Measurements from ENCODE around the gene RANBP3. TPM values are rescaled to one million over a fixed set of nuclear protein-coding genes. Genes with fewer than 3 reads are reported as not detected.
A peak's percentile ranks its signal among the peaks of the same experiment; 100 is the strongest.

The RANBP3 gene
- polyA plus RNA-seq, 1 of the 3 experiments (the other 2 are of a cell fraction), result 84.0 TPM

DNA sequence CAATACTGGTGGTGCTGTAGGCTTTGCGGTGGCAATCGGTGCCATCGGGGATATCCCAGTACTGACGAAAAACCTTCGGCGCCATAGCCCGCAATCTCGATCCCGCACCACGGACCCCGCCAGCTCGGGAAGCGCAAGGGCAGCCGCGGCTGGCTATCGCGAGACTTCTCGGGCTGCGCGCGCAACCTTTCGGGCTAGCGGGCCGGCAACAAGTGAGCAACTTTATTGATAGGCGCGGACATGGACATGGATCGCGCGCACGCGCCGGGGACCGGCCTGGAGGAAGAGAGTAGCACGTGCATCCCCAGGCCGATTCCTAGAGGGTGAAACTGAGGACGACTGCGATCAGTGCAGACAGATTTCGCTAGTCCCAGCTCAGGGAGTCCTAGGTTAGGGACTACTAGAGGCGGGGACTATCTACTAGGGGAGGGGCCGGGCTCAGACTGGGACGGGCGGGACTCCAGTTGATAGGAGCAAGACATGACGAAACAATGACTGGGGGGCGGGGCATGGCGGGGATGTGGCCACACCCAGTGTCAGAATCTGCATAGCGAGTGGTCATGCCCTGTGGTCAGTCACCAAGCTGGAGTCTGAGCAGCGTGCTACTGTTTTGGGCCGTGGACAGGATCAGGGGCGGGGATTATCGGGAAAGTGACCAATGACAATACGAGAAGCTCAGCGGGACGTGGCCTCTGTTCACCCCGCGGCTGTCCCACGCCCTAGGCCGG lies 74.2 kb downstream of the RANBP3 start, which contains the start of gene NDUFA11 (continued):
- TF ChIP-seq, protein P1, sequence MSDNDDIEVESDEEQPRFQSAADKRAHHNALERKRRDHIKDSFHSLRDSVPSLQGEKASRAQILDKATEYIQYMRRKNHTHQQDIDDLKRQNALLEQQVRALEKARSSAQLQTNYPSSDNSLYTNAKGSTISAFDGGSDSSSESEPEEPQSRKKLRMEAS (IDR thresholded peaks at IDR 0.05; ENCODE audit: low read depth), result peak; percentile 94
- TF ChIP-seq SMC3 (IDR thresholded peaks at IDR 0.05; ENCODE audit: low read depth, low read length) (no peak), NRF1 (IDR thresholded peaks at IDR 0.05; ENCODE audit: low read depth, low read length) (peak; percentile 84)

DNA sequence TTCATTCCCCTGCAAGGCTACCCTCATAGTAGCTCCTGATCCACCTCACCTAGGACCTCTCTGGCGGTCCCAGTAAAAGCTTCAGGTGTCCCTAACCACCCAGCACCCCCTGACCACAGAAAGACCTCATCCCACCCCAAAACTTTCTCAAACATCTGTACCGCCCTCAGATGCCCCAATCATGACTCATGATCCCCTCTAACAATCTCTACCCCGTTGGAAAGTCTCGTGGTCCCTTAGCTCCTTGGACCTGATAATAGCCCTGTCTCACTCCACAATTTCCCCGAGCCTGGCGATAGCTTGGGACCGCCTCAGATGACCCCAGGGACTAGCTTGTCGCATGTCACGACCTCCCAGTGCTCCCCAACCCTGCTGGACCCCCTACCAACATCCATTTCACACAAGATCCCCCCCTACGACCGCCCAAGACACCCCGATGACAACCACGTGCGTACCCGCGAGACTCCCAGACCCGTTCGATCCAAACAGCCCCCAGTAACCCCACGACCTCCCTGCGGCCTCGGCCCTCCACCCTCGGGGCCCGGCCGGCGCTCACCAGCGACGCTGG lies 74.8 kb downstream of the RANBP3 start:
- CTCF ChIA-PET, result interaction anchor here (1.0 to 2.8 kb wide), 7 partner anchors 17 to 103 kb away, joined by 3 to 19 read pairs (median 4); no protein-coding TSS in a partner anchor
- peak overlapping the region; percentile 67; the same call in 1 of the 2 replicates for H2AFZ ChIP-seq (ENCODE audit: low read depth)
- no peak for DNase-seq
- POLR2A ChIA-PET, result interaction anchor here (0.9 to 2.0 kb wide), 6 partner anchors 8 to 112 kb away, joined by 3 to 8 read pairs (median 4); partner anchors contain the start of gene DUS3L
- peak overlapping the region; percentile 84 to 88 for H3K27ac ChIP-seq (ENCODE audit: low read depth in 2 of 2, low read length in 1 of 2)
- peak overlapping the region; percentile 79 for H3K4me2 ChIP-seq
- H3K79me2 ChIP-seq (ENCODE audit: insufficient read depth), result peaks cover 67% of the 10 kb centered on the region
- no peaks in the 10 kb centered on the region for H3K9me2 ChIP-seq
- peaks cover 0 to 5% of the 10 kb centered on the region in 2 experiments; a peak in 2 of 4 replicates for H3K4me1 ChIP-seq (ENCODE audit: control insufficient read depth in 1 of 2, insufficient read depth in 2 of 2, low read depth in 1 of 2, low read length in 1 of 2)
- no peaks in the 10 kb centered on the region for H3K9me3 ChIP-seq
- no peaks in the 10 kb centered on the region for H3K27me3 ChIP-seq (ENCODE audit: insufficient read depth)
- TF ChIP-seq CHD2 (IDR thresholded peaks at IDR 0.05; ENCODE audit: low read length, partially characterized antibody), result no peak
- TF ChIP-seq, protein P2, sequence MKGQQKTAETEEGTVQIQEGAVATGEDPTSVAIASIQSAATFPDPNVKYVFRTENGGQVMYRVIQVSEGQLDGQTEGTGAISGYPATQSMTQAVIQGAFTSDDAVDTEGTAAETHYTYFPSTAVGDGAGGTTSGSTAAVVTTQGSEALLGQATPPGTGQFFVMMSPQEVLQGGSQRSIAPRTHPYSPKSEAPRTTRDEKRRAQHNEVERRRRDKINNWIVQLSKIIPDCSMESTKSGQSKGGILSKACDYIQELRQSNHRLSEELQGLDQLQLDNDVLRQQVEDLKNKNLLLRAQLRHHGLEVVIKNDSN (IDR thresholded peaks at IDR 0.05; ENCODE audit: borderline replicate concordance, low read depth), result no peak
- no peak for TF ChIP-seq FOXM1 (IDR thresholded peaks at IDR 0.05; ENCODE audit: low read depth)
- TF ChIP-seq, protein P3, sequence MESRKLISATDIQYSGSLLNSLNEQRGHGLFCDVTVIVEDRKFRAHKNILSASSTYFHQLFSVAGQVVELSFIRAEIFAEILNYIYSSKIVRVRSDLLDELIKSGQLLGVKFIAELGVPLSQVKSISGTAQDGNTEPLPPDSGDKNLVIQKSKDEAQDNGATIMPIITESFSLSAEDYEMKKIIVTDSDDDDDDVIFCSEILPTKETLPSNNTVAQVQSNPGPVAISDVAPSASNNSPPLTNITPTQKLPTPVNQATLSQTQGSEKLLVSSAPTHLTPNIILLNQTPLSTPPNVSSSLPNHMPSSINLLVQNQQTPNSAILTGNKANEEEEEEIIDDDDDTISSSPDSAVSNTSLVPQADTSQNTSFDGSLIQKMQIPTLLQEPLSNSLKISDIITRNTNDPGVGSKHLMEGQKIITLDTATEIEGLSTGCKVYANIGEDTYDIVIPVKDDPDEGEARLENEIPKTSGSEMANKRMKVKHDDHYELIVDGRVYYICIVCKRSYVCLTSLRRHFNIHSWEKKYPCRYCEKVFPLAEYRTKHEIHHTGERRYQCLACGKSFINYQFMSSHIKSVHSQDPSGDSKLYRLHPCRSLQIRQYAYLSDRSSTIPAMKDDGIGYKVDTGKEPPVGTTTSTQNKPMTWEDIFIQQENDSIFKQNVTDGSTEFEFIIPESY (IDR thresholded peaks at IDR 0.05; ENCODE audit: borderline replicate concordance, low read depth), result no peak
- H3F3A ChIP-seq (replicated peaks; ENCODE audit: insufficient read depth), result no peaks in the 10 kb centered on the region
- peak overlapping the region; percentile 70 to 79 for H3K4me3 ChIP-seq (ENCODE audit: low read depth in 2 of 2, low read length in 1 of 2)
- H3K9ac ChIP-seq, result peak overlapping the region; percentile 97
- under 1% methylated on average over 27 of the region's 27 CpGs for WGBS (ENCODE audit: low lambda C conversion rate)
- peaks cover 0 to 3% of the 10 kb centered on the region in 2 experiments for H3K36me3 ChIP-seq (replicated peaks in 1 of 2; ENCODE audit: control insufficient read depth in 1 of 2, insufficient read depth in 2 of 2, low read length in 1 of 2)
- peaks cover 19% of the 10 kb centered on the region for H4K20me1 ChIP-seq (ENCODE audit: insufficient read depth)

DNA sequence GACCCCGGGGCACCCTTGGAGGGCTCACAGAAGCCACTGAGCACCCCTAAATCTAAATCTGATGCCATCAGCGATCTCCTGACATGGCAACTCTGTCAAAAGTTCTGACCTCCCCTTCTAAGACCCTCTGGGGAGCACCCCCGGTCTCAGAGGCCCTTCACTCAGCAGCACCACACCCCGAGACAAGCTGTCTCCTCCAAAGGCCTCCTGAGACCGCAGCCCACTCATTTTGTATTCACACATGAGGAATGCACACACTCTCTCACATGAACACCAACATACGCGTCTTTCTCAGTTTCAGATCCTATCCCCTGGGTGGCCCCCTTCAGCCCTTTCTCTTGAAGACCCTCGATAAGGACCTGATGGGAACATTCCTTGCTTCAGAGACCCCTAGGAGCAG lies 77.0 kb downstream of the RANBP3 start:
- Histone ChIP-seq H4K20me1 (ENCODE audit: insufficient read depth) (peaks cover 28% of the 10 kb centered on the region), H3K36me3 (replicated peaks in 1 of 2; ENCODE audit: control insufficient read depth in 1 of 2, insufficient read depth in 2 of 2, low read length in 1 of 2) (peaks cover 3 to 9% of the 10 kb centered on the region in 2 experiments), H3K4me2 (no peak overlapping the region), H3K9me3 (no peaks in the 10 kb centered on the region), H3K9ac (no peak overlapping the region), H3K27ac (ENCODE audit: low read depth in 2 of 2, low read length in 1 of 2) (no peak overlapping the region), H3K27me3 (ENCODE audit: insufficient read depth) (no peaks in the 10 kb centered on the region), H3K4me1 (ENCODE audit: control insufficient read depth in 1 of 2, insufficient read depth in 2 of 2, low read depth in 1 of 2, low read length in 1 of 2) (peaks cover 1 to 5% of the 10 kb centered on the region in 2 experiments; a peak in 2 of 4 replicates), H3K79me2 (ENCODE audit: insufficient read depth) (peaks cover 64% of the 10 kb centered on the region), H3K4me3 (ENCODE audit: low read depth in 2 of 2, low read length in 1 of 2) (no peak overlapping the region), H2AFZ (ENCODE audit: low read depth) (no peak overlapping the region), H3F3A (replicated peaks; ENCODE audit: insufficient read depth) (no peaks in the 10 kb centered on the region), H3K9me2 (no peaks in the 10 kb centered on the region)
- 90% methylated on average over 8 of the region's 8 CpGs for WGBS (ENCODE audit: low lambda C conversion rate)
- POLR2A ChIA-PET, result no interaction called here
- DNase-seq, result no peak
- CTCF ChIA-PET, result interaction anchor here (1.0 to 1.5 kb wide), 3 partner anchors 46 to 97 kb away, joined by 3 to 5 read pairs (median 4); no protein-coding TSS in a partner anchor
- TF ChIP-seq, protein P4, sequence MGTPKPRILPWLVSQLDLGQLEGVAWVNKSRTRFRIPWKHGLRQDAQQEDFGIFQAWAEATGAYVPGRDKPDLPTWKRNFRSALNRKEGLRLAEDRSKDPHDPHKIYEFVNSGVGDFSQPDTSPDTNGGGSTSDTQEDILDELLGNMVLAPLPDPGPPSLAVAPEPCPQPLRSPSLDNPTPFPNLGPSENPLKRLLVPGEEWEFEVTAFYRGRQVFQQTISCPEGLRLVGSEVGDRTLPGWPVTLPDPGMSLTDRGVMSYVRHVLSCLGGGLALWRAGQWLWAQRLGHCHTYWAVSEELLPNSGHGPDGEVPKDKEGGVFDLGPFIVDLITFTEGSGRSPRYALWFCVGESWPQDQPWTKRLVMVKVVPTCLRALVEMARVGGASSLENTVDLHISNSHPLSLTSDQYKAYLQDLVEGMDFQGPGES (IDR thresholded peaks at IDR 0.05; ENCODE audit: low read depth, low read length), result no peak
- no peak for TF ChIP-seq FOXM1 (IDR thresholded peaks at IDR 0.05; ENCODE audit: low read depth)
- TF ChIP-seq ELF1 (IDR thresholded peaks at IDR 0.05), result no peak
- no peak for TF ChIP-seq SMC3 (IDR thresholded peaks at IDR 0.05; ENCODE audit: low read depth, low read length)
- TF ChIP-seq, protein P5, sequence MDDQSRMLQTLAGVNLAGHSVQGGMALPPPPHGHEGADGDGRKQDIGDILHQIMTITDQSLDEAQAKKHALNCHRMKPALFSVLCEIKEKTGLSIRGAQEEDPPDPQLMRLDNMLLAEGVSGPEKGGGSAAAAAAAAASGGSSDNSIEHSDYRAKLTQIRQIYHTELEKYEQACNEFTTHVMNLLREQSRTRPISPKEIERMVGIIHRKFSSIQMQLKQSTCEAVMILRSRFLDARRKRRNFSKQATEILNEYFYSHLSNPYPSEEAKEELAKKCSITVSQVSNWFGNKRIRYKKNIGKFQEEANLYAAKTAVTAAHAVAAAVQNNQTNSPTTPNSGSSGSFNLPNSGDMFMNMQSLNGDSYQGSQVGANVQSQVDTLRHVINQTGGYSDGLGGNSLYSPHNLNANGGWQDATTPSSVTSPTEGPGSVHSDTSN (IDR thresholded peaks at IDR 0.05), result no peak
- no peak for TF ChIP-seq SIN3A (IDR thresholded peaks at IDR 0.05; ENCODE audit: borderline replicate concordance, low read depth, low read length)
- TF ChIP-seq, protein P6, sequence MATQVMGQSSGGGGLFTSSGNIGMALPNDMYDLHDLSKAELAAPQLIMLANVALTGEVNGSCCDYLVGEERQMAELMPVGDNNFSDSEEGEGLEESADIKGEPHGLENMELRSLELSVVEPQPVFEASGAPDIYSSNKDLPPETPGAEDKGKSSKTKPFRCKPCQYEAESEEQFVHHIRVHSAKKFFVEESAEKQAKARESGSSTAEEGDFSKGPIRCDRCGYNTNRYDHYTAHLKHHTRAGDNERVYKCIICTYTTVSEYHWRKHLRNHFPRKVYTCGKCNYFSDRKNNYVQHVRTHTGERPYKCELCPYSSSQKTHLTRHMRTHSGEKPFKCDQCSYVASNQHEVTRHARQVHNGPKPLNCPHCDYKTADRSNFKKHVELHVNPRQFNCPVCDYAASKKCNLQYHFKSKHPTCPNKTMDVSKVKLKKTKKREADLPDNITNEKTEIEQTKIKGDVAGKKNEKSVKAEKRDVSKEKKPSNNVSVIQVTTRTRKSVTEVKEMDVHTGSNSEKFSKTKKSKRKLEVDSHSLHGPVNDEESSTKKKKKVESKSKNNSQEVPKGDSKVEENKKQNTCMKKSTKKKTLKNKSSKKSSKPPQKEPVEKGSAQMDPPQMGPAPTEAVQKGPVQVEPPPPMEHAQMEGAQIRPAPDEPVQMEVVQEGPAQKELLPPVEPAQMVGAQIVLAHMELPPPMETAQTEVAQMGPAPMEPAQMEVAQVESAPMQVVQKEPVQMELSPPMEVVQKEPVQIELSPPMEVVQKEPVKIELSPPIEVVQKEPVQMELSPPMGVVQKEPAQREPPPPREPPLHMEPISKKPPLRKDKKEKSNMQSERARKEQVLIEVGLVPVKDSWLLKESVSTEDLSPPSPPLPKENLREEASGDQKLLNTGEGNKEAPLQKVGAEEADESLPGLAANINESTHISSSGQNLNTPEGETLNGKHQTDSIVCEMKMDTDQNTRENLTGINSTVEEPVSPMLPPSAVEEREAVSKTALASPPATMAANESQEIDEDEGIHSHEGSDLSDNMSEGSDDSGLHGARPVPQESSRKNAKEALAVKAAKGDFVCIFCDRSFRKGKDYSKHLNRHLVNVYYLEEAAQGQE (IDR thresholded peaks at IDR 0.05; ENCODE audit: low read depth, low read length), result no peak
- TF ChIP-seq RXRA (IDR thresholded peaks at IDR 0.05; ENCODE audit: borderline replicate concordance, low read depth), result no peak
